OCI-LY1 (cell line): ENCODE measurements around the gene HAAO.

Experiments
- EZH2 ChIP-seq: fragments of 200-600 bp; sonication (generic), shearing (Covaris generic); IDR thresholded peaks from 2 replicates; pipeline ENCODE4 v1.8.0; 2017; ENCODE audit warnings: borderline replicate concordance, mixed run types, mild to moderate bottlenecking, antibody characterized with exemption, low read length, moderate library complexity, mixed read lengths
- TF ChIP-seq, protein P1 (sequence below): fragments of 200-600 bp; sonication (generic), shearing (Covaris generic); IDR thresholded peaks from 2 replicates; pipeline ENCODE4 v1.5.1; 2017; ENCODE audit warnings: mild to moderate bottlenecking, antibody characterized with exemption, low read length, moderate library complexity, mixed read lengths

DNA sequence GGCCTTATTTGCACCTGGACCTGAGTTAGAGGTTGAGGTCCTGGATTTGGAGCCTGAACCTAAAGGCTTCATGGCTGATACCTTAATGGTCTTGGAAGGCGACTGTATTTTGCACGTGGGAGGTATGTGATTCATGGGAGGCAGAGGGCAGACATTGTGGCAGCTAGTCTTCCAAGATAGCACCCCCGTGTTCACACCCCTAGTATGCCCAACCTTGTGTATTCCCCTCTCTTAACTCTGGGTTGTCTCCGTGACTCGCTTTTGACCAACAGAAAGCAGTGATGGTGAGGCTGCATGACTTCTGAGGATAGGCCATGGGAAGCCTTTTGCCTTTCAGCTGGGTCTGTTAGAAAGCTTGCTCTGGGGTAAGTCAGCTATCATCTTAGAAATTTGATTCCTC is 45.8 kb upstream of the HAAO start:
- TF ChIP-seq, protein P1, sequence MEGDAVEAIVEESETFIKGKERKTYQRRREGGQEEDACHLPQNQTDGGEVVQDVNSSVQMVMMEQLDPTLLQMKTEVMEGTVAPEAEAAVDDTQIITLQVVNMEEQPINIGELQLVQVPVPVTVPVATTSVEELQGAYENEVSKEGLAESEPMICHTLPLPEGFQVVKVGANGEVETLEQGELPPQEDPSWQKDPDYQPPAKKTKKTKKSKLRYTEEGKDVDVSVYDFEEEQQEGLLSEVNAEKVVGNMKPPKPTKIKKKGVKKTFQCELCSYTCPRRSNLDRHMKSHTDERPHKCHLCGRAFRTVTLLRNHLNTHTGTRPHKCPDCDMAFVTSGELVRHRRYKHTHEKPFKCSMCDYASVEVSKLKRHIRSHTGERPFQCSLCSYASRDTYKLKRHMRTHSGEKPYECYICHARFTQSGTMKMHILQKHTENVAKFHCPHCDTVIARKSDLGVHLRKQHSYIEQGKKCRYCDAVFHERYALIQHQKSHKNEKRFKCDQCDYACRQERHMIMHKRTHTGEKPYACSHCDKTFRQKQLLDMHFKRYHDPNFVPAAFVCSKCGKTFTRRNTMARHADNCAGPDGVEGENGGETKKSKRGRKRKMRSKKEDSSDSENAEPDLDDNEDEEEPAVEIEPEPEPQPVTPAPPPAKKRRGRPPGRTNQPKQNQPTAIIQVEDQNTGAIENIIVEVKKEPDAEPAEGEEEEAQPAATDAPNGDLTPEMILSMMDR = no peak
- TF ChIP-seq EZH2 = no peak
